HepG2 (cell line): ENCODE results near the gene TNFSF13. TPM values are rescaled to one million over a fixed set of nuclear protein-coding genes. Genes with fewer than 3 reads are reported as not detected.

Source experiments
- CEBPG ChIP-seq: IDR thresholded peaks from 2 replicates; pipeline ENCODE4 v1.6.1; 2016
- CHD4 ChIP-seq: fragments of 200-600 bp; sonication (generic); IDR thresholded peaks from 2 replicates; pipeline ENCODE4 v1.7.0; 2017; ENCODE audit warnings: mild to moderate bottlenecking, low read length, borderline replicate concordance
- FOXJ3 ChIP-seq: sonication (generic); formaldehyde crosslinking; IDR thresholded peaks from 2 replicates; pipeline ENCODE4 v1.4.0; 2020; ENCODE audit warnings: missing genetic modification reagents, mild to moderate bottlenecking, borderline replicate concordance
- GATAD2A ChIP-seq: IDR thresholded peaks from 2 replicates; pipeline ENCODE4 v1.6.1; 2016
- GTF3A ChIP-seq: sonication (generic); formaldehyde crosslinking; conservative IDR thresholded peaks from 2 replicates; pipeline ENCODE4 v1.4.0; 2020; ENCODE audit warnings: mild to moderate bottlenecking, missing genetic modification reagents
- HHEX ChIP-seq: IDR thresholded peaks from 2 replicates; pipeline ENCODE4 v1.6.1; 2016; ENCODE audit warnings: control low read depth
- HOXA5 ChIP-seq: sonication (generic); formaldehyde crosslinking; IDR thresholded peaks from 2 replicates; pipeline ENCODE4 v1.4.0; 2020; ENCODE audit warnings: missing genetic modification reagents
- MATR3 ChIP-seq: sonication (generic); formaldehyde crosslinking; IDR thresholded peaks from 2 replicates; pipeline ENCODE4 v1.4.0; 2020; ENCODE audit warnings: missing genetic modification reagents
- MLXIP ChIP-seq: sonication (generic); formaldehyde crosslinking; IDR thresholded peaks from 2 replicates; pipeline ENCODE4 v1.9.0; 2021; ENCODE audit warnings: missing genetic modification reagents, borderline replicate concordance
- NFATC3 ChIP-seq: sonication (generic); formaldehyde crosslinking; IDR thresholded peaks from 2 replicates; pipeline ENCODE4 v1.5.1; 2020; ENCODE audit warnings: mild to moderate bottlenecking, missing genetic modification reagents
- ONECUT2 ChIP-seq: sonication (generic); formaldehyde crosslinking; IDR thresholded peaks from 2 replicates; pipeline ENCODE4 v1.4.0; 2020; ENCODE audit warnings: missing genetic modification reagents
- PBX2 ChIP-seq: IDR thresholded peaks from 2 replicates; pipeline ENCODE4 v1.6.1; 2016; ENCODE audit warnings: control low read depth
- RBM39 ChIP-seq: fragments of 200-400 bp; formaldehyde crosslinking; IDR thresholded peaks from one replicate; pipeline ENCODE4 v1.6.1; 2018; ENCODE audit warnings: antibody characterized with exemption, mild to moderate bottlenecking, low read depth, low read length; ENCODE audit not compliant: poor library complexity, severe bottlenecking
- SMAD1 ChIP-seq: sonication (generic); formaldehyde crosslinking; IDR thresholded peaks from 2 replicates; pipeline ENCODE4 v1.4.0; 2020; ENCODE audit warnings: missing genetic modification reagents, low read depth, mild to moderate bottlenecking, borderline replicate concordance
- SP2 ChIP-seq: sonication (generic); formaldehyde crosslinking; IDR thresholded peaks from 2 replicates; pipeline ENCODE4 v1.5.1; 2020; ENCODE audit warnings: mild to moderate bottlenecking, missing genetic modification reagents
- SRSF1 ChIP-seq: fragments of 200-400 bp; formaldehyde crosslinking; optimal IDR thresholded peaks from 2 replicates; pipeline ENCODE3; 2017; ENCODE audit warnings: mild to moderate bottlenecking, low read depth, low read length, moderate library complexity
- TRIM24 ChIP-seq: sonication (generic); formaldehyde crosslinking; IDR thresholded peaks from 2 replicates; pipeline ENCODE4 v1.8.0; 2022; ENCODE audit warnings: mild to moderate bottlenecking, missing genetic modification reagents
- YEATS2 ChIP-seq: sonication (generic); formaldehyde crosslinking; IDR thresholded peaks from 2 replicates; pipeline ENCODE4 v1.4.0; 2020; ENCODE audit warnings: missing genetic modification reagents, borderline replicate concordance
- ZKSCAN1 ChIP-seq: fragments of 150-350 bp; IDR thresholded peaks from 2 replicates; pipeline ENCODE4 v1.6.1; 2014; ENCODE audit warnings: low read length
- ZNF20 ChIP-seq: sonication (generic); formaldehyde crosslinking; IDR thresholded peaks from 2 replicates; pipeline ENCODE4 v1.4.0; 2020; ENCODE audit warnings: mild to moderate bottlenecking, moderate library complexity, missing genetic modification reagents
- ZNF232 ChIP-seq: sonication (generic); formaldehyde crosslinking; IDR thresholded peaks from 2 replicates; pipeline ENCODE4 v1.4.0; 2020; ENCODE audit warnings: missing genetic modification reagents, borderline replicate concordance
- ZNF253 ChIP-seq: sonication (generic); formaldehyde crosslinking; IDR thresholded peaks from 2 replicates; pipeline ENCODE4 v1.8.0; 2022; ENCODE audit warnings: mild to moderate bottlenecking, missing genetic modification reagents, borderline replicate concordance
- ZNF331 ChIP-seq: sonication (generic); formaldehyde crosslinking; IDR thresholded peaks from 2 replicates; pipeline ENCODE4 v1.4.0; 2020; ENCODE audit warnings: missing genetic modification reagents
- ZNF354B ChIP-seq: sonication (generic); formaldehyde crosslinking; IDR thresholded peaks from 2 replicates; pipeline ENCODE4 v1.8.0; 2022; ENCODE audit warnings: mild to moderate bottlenecking, missing genetic modification reagents
- ZNF367 ChIP-seq: sonication (generic); formaldehyde crosslinking; IDR thresholded peaks from 2 replicates; pipeline ENCODE4 v1.4.0; 2020; ENCODE audit warnings: missing genetic modification reagents, borderline replicate concordance
- ZNF546 ChIP-seq: sonication (generic); formaldehyde crosslinking; conservative IDR thresholded peaks from 2 replicates; pipeline ENCODE4 v1.8.1; 2023; ENCODE audit warnings: mild to moderate bottlenecking, missing genetic modification reagents
- ZNF550 ChIP-seq: sonication (generic); formaldehyde crosslinking; IDR thresholded peaks from 2 replicates; pipeline ENCODE4 v1.4.0; 2020; ENCODE audit warnings: mild to moderate bottlenecking, missing genetic modification reagents, borderline replicate concordance
- ZNF558 ChIP-seq: sonication (generic); formaldehyde crosslinking; IDR thresholded peaks from 2 replicates; pipeline ENCODE4 v1.9.0; 2022; ENCODE audit warnings: mild to moderate bottlenecking, missing genetic modification reagents, borderline replicate concordance
- ZNF878 ChIP-seq: sonication (generic); formaldehyde crosslinking; IDR thresholded peaks from 2 replicates; pipeline ENCODE4 v1.8.1; 2023; ENCODE audit warnings: mild to moderate bottlenecking, missing genetic modification reagents, moderate library complexity
- ZSCAN9 ChIP-seq: IDR thresholded peaks from 2 replicates; pipeline ENCODE4 v1.6.1; 2016; ENCODE audit warnings: borderline replicate concordance
- polyA plus RNA-seq, 8 experiments: library from polyadenylated mRNA; depleted of rRNA in 3 of 8; stranded (reverse) in 7 of 8; unstranded in 1 of 8; fragments of >200 nt; fragmentation: Illumina TruSeq in 4 of 8; extraction: Trizol in 4 of 8; gene quantifications; 2 replicates each; pipeline versions ENCODE4 v1.2.1 to v1.2.3, GENCODE V29; 2011 to 2016; ENCODE audit warnings: low read depth in 4 of 8, missing spikeins in 1 of 8, mixed read lengths in 1 of 8; ENCODE audit not compliant: insufficient read depth in 1 of 8
- total RNA-seq, 5 experiments: library from RNA; depleted of rRNA; stranded (reverse); fragments of >200 nt; fragmentation: Illumina TruSeq; extraction: Trizol; gene quantifications; 2 replicates each; pipeline ENCODE4 v1.2.3, GENCODE V29; 2016; ENCODE audit warnings: low read depth in 1 of 5

The TNFSF13 gene
- total and polyA plus RNA-seq, 2 of the 13 experiments (the other 11 are each of a cell fraction or from before 2014, with no cell fraction given), result 2.5 to 3.3 TPM

- TF ChIP-seq TRIM24 (CRISPR knock-in tag) (no peak), ZSCAN9 (peak; percentile 23; the same call in 1 of the 2 replicates), SP2 (CRISPR knock-in tag) (peak; percentile 100), PBX2 (CRISPR knock-in tag) (peak; percentile 99), ZNF232 (0 out of 2 replicates have a peak, but pooled peaks have one; percentile 5), ZNF331 (CRISPR knock-in tag) (no peak), ZNF20 (CRISPR knock-in tag) (no peak), ZNF367 (CRISPR knock-in tag) (no peak), SRSF1 (no peak), HHEX (CRISPR knock-in tag) (no peak), ONECUT2 (CRISPR knock-in tag) (no peak), CHD4 (no peak), MLXIP (CRISPR knock-in tag) (no peak), FOXJ3 (no peak; the same call in 1 of the 2 replicates), ZNF354B (CRISPR knock-in tag) (no peak), GATAD2A (CRISPR knock-in tag) (no peak), NFATC3 (peak; percentile 68; the same call in 1 of the 2 replicates), SMAD1 (peak; percentile 91), ZNF253 (CRISPR knock-in tag) (peak; percentile 71; the same call in 1 of the 2 replicates), ZKSCAN1 (no peak), MATR3 (CRISPR knock-in tag) (no peak), YEATS2 (CRISPR knock-in tag) (no peak; the same call in 1 of the 2 replicates), CEBPG (CRISPR knock-in tag) (no peak), RBM39 (peak; percentile 84), ZNF550 (CRISPR knock-in tag) (no peak), ZNF546 (CRISPR knock-in tag) (no peak), ZNF558 (CRISPR knock-in tag) (peak; percentile 43; the same call in 1 of the 2 replicates), HOXA5 (CRISPR knock-in tag) (peak; percentile 94), GTF3A (CRISPR knock-in tag) (no peak), ZNF878 (CRISPR knock-in tag) (no peak)
These were observed 14.2 kb downstream of the TNFSF13 start (continued) for GRCh38 chr17:7572588-7573323.
